GM23338 (cell line): ENCODE measurements around the gene DNAJC12. TPM values are rescaled to one million over a fixed set of nuclear protein-coding genes. Genes with fewer than 3 reads are reported as not detected.
"Not testable (repeated sequence)": the region's sequence is repeated elsewhere in the genome, so short reads cannot be mapped to it uniquely, and the experiment has no call there.

Experiments
- ATAC-seq: fragments of 200-7000 bp; cut with Tn5 transposase; 3 replicates; pipeline ENCODE4 v1.9.1; 2020
- DNase-seq: peaks from one replicate; pipeline ENCODE4 v3.0.0-alpha.2; 2015; ENCODE audit warnings: low spot score
- H2AFZ ChIP-seq: fragments of 200-600 bp; sonication (generic); 2 replicates; pipeline ENCODE4 v1.8.0; 2016; ENCODE audit warnings: antibody characterized with exemption, mild to moderate bottlenecking, moderate library complexity
- H3F3A ChIP-seq: fragments of 200-600 bp; sonication (generic); replicated peaks from 2 replicates; pipeline ENCODE4 v1.8.0; 2017; ENCODE audit warnings: antibody characterized with exemption, mixed run types, low read depth
- H3K27ac ChIP-seq: fragments of 200-600 bp; sonication (generic); 2 replicates; pipeline ENCODE4 v1.6.1; 2016; ENCODE audit warnings: low read depth
- H3K27me3 ChIP-seq: fragments of 200-600 bp; sonication (generic); 2 replicates; pipeline ENCODE4 v1.8.0; 2016; ENCODE audit warnings: mild to moderate bottlenecking, mixed run types, moderate library complexity; ENCODE audit not compliant: insufficient read depth
- H3K36me3 ChIP-seq: fragments of 200-600 bp; sonication (generic); 2 replicates; pipeline ENCODE4 v1.8.0; 2016; ENCODE audit warnings: mild to moderate bottlenecking; ENCODE audit not compliant: insufficient read depth
- H3K4me1 ChIP-seq: fragments of 200-600 bp; sonication (generic); 2 replicates; pipeline ENCODE4 v1.8.0; 2016; ENCODE audit warnings: mild to moderate bottlenecking, moderate library complexity; ENCODE audit not compliant: insufficient read depth
- H3K4me2 ChIP-seq: fragments of 200-600 bp; sonication (generic); 2 replicates; pipeline ENCODE4 v1.7.1; 2017; ENCODE audit warnings: mixed run types
- H3K4me3 ChIP-seq: fragments of 200-600 bp; sonication (generic); 2 replicates; pipeline ENCODE4 v1.6.1; 2016; ENCODE audit warnings: mixed run types
- H3K79me2 ChIP-seq: fragments of 200-600 bp; sonication (generic); replicated peaks from 2 replicates; pipeline ENCODE4 v1.8.0; 2017; ENCODE audit warnings: mild to moderate bottlenecking; ENCODE audit not compliant: insufficient read depth
- H3K9me2 ChIP-seq: fragments of 200-600 bp; sonication (generic); 2 replicates; pipeline ENCODE4 v1.8.0; 2017; ENCODE audit not compliant: insufficient read depth
- H4K20me1 ChIP-seq: fragments of 200-600 bp; sonication (generic); replicated peaks from 2 replicates; pipeline ENCODE4 v1.8.0; 2017; ENCODE audit warnings: mild to moderate bottlenecking; ENCODE audit not compliant: insufficient read depth
- H3K27ac Mint-ChIP-seq: 2 replicates; pipeline ENCODE4 v1.8.0; 2020; ENCODE audit warnings: inconsistent platforms, mild to moderate bottlenecking, moderate library complexity, mixed read lengths
- H3K27me3 Mint-ChIP-seq: 3 replicates; pipeline ENCODE4 v1.8.0; 2022; ENCODE audit warnings: low read depth, mild to moderate bottlenecking, moderate library complexity, mixed read lengths, inconsistent platforms; ENCODE audit not compliant: insufficient read depth, poor library complexity
- H3K36me3 Mint-ChIP-seq: 3 replicates; pipeline ENCODE4 v1.8.0; 2021; ENCODE audit warnings: low read depth, mild to moderate bottlenecking, inconsistent platforms, moderate library complexity, mixed read lengths
- H3K4me1 Mint-ChIP-seq: 3 replicates; pipeline ENCODE4 v1.8.0; 2020; ENCODE audit warnings: mild to moderate bottlenecking, inconsistent platforms, mixed read lengths
- H3K4me3 Mint-ChIP-seq: 3 replicates; pipeline ENCODE4 v1.8.0; 2021; ENCODE audit warnings: moderate library complexity, mild to moderate bottlenecking, inconsistent platforms, mixed read lengths
- H3K9me3 Mint-ChIP-seq: 3 replicates; pipeline ENCODE4 v1.8.0; 2020; ENCODE audit warnings: moderate library complexity, mild to moderate bottlenecking, inconsistent platforms, mixed read lengths
- CREB1 ChIP-seq: fragments of 250-450 bp; sonication (Bioruptor Pico); IDR thresholded peaks from 2 replicates; pipeline ENCODE4 v1.5.0; 2020; ENCODE audit warnings: low read depth, mild to moderate bottlenecking, moderate library complexity
- EZH2 ChIP-seq: fragments of 200-600 bp; sonication (generic); IDR thresholded peaks from one replicate; pipeline ENCODE4 v1.8.0; 2017; ENCODE audit warnings: antibody characterized with exemption, mild to moderate bottlenecking, low read depth; ENCODE audit not compliant: unreplicated experiment
- JUNB ChIP-seq: IDR thresholded peaks from one replicate; pipeline ENCODE4 v1.6.1; 2016; ENCODE audit warnings: antibody characterized with exemption; ENCODE audit not compliant: unreplicated experiment
- NANOG ChIP-seq: IDR thresholded peaks from 2 replicates; pipeline ENCODE4 v1.6.1; 2016; ENCODE audit warnings: antibody characterized with exemption, borderline replicate concordance
- STAT1 ChIP-seq: IDR thresholded peaks from one replicate; pipeline ENCODE4 v1.6.1; 2016; ENCODE audit warnings: antibody characterized with exemption; ENCODE audit not compliant: unreplicated experiment
- ZNF114 ChIP-seq: fragments of 250-450 bp; sonication (Bioruptor Pico); IDR thresholded peaks from 2 replicates; pipeline ENCODE4 v1.5.0; 2020; ENCODE audit warnings: mild to moderate bottlenecking, moderate library complexity
- polyA plus RNA-seq: library from polyadenylated mRNA; unstranded; fragments of >200 nt; fragmentation: Nextera tagmentation; extraction: Ambion mirVana; gene quantifications from 2 replicates; pipeline ENCODE4 v1.2.1, GENCODE V29; 2016
- total RNA-seq: library from RNA; depleted of rRNA; stranded (reverse); fragments of >200 nt; shearing (Covaris generic); gene quantifications from 2 replicates; pipeline ENCODE4 v1.2.3, GENCODE V29; 2014
- TF ChIP-seq, protein P1 (sequence below), 2 experiments: fragments of 200-600 bp in 1 of 2; sonication (generic) in 1 of 2; conservative IDR thresholded peaks; 2 replicates each; pipeline versions ENCODE4 v1.5.1 to v1.6.1; 2016 to 2017; ENCODE audit warnings: antibody characterized with exemption in 2 of 2, low read depth in 2 of 2, mild to moderate bottlenecking in 2 of 2, moderate library complexity in 1 of 2
- TF ChIP-seq, protein P2 (sequence below): IDR thresholded peaks from 2 replicates; pipeline ENCODE4 v1.6.1; 2016; ENCODE audit warnings: antibody characterized with exemption
- TF ChIP-seq, protein P3 (sequence below): IDR thresholded peaks from one replicate; pipeline ENCODE4 v1.6.1; 2018; ENCODE audit warnings: antibody characterized with exemption; ENCODE audit not compliant: unreplicated experiment

Gene DNAJC12
- total and polyA plus RNA-seq, 2 experiments from 2014 or later, result 2.2 to 4.5 TPM

DNA sequence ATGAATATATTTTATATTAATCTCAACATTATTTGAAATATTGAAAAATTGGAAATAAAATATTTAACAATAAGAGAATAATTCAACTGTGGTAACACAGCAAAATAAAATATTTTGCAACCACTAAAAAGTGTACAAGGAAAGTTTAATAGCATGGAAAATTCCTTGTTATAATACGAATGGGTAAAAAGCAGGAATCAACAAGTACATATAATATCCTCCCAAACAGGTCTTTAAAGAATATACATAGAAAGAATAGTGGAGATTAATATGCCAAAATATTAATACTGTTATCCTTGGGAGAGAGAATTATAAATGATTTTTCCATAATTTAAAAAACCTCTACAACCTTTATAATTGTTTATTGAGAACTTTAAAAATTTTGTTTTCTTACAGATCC, 1.0 kb downstream of the DNAJC12 start (continued):
- TF ChIP-seq, protein P1, sequence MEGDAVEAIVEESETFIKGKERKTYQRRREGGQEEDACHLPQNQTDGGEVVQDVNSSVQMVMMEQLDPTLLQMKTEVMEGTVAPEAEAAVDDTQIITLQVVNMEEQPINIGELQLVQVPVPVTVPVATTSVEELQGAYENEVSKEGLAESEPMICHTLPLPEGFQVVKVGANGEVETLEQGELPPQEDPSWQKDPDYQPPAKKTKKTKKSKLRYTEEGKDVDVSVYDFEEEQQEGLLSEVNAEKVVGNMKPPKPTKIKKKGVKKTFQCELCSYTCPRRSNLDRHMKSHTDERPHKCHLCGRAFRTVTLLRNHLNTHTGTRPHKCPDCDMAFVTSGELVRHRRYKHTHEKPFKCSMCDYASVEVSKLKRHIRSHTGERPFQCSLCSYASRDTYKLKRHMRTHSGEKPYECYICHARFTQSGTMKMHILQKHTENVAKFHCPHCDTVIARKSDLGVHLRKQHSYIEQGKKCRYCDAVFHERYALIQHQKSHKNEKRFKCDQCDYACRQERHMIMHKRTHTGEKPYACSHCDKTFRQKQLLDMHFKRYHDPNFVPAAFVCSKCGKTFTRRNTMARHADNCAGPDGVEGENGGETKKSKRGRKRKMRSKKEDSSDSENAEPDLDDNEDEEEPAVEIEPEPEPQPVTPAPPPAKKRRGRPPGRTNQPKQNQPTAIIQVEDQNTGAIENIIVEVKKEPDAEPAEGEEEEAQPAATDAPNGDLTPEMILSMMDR (conservative IDR thresholded peaks at IDR 0.05; ENCODE audit: low read depth in 2 of 2), result no peak
- no peak for TF ChIP-seq CREB1 (CRISPR knock-in tag)

DNA sequence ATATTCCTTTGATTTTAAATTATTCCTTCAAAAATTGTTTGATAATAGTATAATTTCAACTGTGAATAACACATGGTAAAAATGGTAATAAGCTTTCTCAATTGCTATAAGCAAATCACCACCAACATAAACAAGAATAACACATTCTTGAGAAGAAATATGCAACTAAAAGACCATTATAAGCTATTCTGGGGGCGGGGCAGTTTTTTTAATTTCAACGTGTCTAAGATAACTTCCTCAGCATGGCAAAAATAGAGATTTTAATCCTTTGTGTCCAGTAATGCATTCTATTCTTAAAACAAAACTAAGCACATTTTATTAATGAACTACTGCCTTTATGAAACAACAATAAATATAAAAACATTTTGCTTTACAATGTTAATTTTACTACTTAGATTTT, 1.5 kb downstream of the DNAJC12 start:
- no peak overlapping the region for H3K27ac Mint-ChIP-seq

DNA sequence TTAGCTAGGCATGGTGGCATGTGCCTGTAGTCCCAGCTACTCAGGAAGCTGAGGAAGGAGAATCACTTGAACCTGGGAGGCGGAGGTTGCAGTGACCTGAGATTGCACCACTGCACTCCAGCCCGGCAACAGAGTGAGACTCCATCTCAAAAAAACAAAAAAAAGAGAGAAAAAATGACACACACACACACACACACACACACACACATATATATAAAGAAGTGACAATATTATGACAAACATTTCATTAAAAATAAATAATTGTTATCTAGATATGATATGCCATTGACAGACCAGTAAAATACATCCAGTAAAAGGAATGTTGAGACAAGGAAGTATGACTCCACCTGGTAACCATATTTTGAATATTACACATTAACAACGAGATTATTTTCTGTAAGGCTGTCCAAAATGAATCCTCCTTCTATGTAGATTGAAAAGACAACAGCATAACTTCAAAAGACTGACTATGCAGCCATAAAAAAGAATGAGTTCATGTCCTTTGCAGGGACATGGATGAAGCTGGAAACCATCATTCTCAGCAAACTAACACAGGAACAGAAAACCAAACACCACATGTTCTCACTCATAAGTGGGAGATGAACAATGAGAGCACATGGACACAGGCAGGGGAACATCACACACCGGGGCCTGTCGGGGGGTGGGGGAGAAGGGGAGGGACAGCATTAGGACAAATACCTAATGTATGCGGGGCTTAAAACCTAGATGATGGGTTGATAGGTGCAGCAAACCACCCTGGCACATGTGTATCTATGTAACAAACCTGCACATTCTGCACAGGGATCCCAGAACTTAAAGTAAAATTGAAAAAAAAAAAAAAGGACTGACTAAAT, 2.2 kb downstream of the DNAJC12 start:
- H3K27ac Mint-ChIP-seq, H3K9me2 ChIP-seq, H3K27ac ChIP-seq, H3K4me2 ChIP-seq, H4K20me1 ChIP-seq, DNase-seq, H3K4me3 ChIP-seq, H3K36me3 ChIP-seq, H3K36me3 Mint-ChIP-seq, H3F3A ChIP-seq, H3K4me3 Mint-ChIP-seq, H3K79me2 ChIP-seq, H3K27me3 ChIP-seq, H3K27me3 Mint-ChIP-seq, H3K4me1 Mint-ChIP-seq, ATAC-seq, H3K4me1 ChIP-seq, H3K9me3 Mint-ChIP-seq: not testable (repeated sequence)
- peak overlapping the region; percentile 33; the same call in 1 of the 2 replicates for H2AFZ ChIP-seq

More for the DNA sequence above, 1.5 kb downstream of the DNAJC12 start:
- Histone ChIP-seq H3K36me3 (no peaks in the 10 kb centered on the region), H3K9me2 (no peaks in the 10 kb centered on the region), H3F3A (no peaks in the 10 kb centered on the region), H3K4me2 (no peak overlapping the region), H2AFZ (no peak overlapping the region), H3K27ac (no peak overlapping the region), H3K4me3 (no peak overlapping the region), H3K4me1 (no peaks in the 10 kb centered on the region; the same call in 1 of the 2 replicates), H4K20me1 (no peaks in the 10 kb centered on the region), H3K27me3 (no peaks in the 10 kb centered on the region), H3K79me2 (no peaks in the 10 kb centered on the region)
- DNase-seq, result no peak
- Mint-ChIP-seq H3K9me3 (peaks cover 7% of the 10 kb centered on the region), H3K4me1 (peaks cover 5% of the 10 kb centered on the region; the same call in 2 of the 3 replicates), H3K36me3 (peaks cover 6% of the 10 kb centered on the region; the same call in 1 of the 3 replicates), H3K27me3 (peaks cover 4% of the 10 kb centered on the region), H3K4me3 (no peak overlapping the region)
- ATAC-seq, result no peak
- no peak for TF ChIP-seq ZNF114 (CRISPR knock-in tag)
- TF ChIP-seq STAT1, result no peak
- TF ChIP-seq, protein P1 (conservative IDR thresholded peaks at IDR 0.05; ENCODE audit: low read depth in 2 of 2), result no peak
- no peak for TF ChIP-seq JUNB
- TF ChIP-seq CREB1 (CRISPR knock-in tag), result no peak
- TF ChIP-seq, protein P2, sequence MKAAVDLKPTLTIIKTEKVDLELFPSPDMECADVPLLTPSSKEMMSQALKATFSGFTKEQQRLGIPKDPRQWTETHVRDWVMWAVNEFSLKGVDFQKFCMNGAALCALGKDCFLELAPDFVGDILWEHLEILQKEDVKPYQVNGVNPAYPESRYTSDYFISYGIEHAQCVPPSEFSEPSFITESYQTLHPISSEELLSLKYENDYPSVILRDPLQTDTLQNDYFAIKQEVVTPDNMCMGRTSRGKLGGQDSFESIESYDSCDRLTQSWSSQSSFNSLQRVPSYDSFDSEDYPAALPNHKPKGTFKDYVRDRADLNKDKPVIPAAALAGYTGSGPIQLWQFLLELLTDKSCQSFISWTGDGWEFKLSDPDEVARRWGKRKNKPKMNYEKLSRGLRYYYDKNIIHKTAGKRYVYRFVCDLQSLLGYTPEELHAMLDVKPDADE, result no peak
- TF ChIP-seq NANOG, result no peak
- TF ChIP-seq, protein P3, sequence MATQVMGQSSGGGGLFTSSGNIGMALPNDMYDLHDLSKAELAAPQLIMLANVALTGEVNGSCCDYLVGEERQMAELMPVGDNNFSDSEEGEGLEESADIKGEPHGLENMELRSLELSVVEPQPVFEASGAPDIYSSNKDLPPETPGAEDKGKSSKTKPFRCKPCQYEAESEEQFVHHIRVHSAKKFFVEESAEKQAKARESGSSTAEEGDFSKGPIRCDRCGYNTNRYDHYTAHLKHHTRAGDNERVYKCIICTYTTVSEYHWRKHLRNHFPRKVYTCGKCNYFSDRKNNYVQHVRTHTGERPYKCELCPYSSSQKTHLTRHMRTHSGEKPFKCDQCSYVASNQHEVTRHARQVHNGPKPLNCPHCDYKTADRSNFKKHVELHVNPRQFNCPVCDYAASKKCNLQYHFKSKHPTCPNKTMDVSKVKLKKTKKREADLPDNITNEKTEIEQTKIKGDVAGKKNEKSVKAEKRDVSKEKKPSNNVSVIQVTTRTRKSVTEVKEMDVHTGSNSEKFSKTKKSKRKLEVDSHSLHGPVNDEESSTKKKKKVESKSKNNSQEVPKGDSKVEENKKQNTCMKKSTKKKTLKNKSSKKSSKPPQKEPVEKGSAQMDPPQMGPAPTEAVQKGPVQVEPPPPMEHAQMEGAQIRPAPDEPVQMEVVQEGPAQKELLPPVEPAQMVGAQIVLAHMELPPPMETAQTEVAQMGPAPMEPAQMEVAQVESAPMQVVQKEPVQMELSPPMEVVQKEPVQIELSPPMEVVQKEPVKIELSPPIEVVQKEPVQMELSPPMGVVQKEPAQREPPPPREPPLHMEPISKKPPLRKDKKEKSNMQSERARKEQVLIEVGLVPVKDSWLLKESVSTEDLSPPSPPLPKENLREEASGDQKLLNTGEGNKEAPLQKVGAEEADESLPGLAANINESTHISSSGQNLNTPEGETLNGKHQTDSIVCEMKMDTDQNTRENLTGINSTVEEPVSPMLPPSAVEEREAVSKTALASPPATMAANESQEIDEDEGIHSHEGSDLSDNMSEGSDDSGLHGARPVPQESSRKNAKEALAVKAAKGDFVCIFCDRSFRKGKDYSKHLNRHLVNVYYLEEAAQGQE, result no peak
- no peak for TF ChIP-seq EZH2
